OCI-M1 (cell line): ENCODE measurements around the gene AP1AR.

Experiments
- DNase-seq: peaks from one replicate; lab custom pipeline; 2025; lab: John Stamatoyannopoulos, UW

The AP1AR gene

DNA sequence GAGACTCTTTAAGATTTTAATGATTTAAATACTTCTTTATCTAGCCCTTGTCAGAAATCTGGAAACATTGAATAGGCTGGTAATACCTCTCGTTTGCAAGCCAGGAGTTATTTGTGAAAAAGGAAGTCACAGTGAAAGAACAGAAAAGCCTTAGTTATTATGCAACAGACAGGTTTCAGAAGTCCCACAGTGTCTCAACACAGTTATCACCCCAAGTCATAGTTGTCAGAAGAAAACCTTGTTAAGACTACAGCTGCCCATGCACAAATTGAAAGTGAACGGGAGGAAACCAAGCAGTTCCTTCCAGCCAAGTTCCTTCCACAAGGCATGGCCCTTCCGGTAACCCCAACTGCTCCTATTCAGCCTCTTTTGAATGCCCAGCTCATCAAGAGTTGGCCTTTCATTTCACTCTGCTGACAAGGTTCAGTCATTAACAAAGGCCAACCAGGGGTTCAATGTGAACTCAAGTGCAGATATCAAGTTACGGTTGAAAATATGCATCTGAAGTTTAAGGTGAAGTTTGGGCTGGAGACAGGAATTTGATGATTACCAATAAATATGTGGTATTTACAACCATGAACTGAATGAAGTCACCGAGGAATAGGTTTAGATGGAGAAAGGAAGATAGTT, 81.1 kb downstream of the AP1AR start:
- peak; percentile 26 for DNase-seq

DNA sequence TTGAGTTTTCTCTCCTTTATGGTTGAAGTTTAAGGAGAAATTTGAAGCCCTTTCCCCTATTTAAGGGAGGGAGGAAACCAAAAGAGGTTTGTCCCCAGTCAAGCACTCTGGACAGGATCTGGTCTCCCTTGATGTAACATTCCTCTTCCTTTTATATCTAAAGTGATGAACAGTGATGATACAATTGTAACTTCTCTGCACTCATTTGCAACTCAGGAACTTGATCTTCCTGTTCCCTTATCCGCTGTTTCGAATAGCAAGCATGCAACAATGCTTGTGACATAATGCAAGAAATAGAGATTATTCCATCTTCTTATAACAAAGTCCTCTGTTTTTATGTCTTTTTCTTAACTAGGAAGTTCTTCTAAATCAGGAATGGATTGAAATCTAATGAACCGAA, 83.9 kb downstream of the AP1AR start:
- DNase-seq: no peak

DNA sequence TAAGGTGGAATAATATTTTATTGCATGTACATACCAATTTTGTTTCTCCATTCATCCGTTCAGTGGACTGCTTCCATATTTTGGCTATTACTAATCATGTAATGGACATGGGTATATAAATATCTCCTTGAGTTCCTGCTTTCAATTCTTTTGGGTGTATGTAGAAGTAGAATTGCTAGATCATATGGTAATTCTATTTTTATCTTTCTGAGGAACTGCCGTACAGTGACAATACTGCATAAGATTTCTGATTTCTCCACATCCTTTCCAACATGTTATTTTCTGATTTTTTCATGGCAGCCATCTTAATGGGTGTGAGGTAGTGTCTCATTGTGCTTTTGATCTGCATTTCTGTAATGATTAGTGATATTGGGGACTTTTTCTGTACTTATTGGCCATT, 84.8 kb downstream of the AP1AR start:
- no peak for DNase-seq

DNA sequence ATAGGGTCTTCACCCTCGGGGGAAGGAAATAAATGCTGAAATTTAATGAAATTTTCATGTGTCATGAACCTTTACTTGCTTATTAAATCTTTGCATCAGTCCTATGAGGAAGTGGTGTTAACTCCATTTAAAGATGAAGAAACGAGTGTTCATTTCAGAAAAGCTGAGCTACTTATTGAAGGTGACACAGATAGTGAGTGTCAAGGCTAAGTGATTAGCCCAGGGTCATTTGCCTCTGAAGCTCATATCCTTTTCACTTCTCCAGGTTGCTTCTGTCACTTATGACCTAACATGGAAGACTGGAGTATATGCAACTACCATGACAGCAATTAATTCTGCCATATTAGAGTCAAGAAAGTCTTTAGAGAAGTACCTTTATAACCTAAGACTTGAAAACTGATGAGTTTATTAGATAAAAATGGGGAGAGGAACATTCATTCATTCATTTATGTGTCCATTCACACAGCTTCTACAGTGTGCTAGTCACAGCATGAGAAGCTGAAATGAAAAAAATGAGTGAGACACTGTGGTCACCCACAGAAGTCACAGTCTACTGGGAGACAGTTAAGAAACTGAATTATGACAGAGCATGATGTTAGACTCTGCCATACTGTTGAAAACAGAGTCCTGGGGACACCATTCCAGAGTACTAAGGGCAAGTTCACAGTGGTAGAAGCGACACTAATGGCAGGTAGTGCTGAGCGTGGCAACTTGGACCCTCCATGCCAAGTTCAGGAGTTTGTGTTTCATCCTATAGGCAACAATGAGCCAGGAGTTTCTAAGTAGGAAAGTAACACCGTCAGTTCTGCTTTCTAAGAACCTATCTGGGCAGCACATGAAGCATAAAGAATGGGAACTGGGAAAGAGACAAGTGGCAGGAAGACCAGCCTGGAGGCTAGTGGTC, 86.9 kb downstream of the AP1AR start:
- no peak for DNase-seq
